IMR-90 (cell line): ENCODE measurements around the gene DGKB. TPM values are rescaled to one million over a fixed set of nuclear protein-coding genes. Genes with fewer than 3 reads are reported as not detected.

Experiments used
- ATAC-seq: fragments of 200-7000 bp; cut with Tn5 transposase; 2 replicates; pipeline ENCODE4 v1.9.1; 2020; ENCODE audit warnings: low read depth, mild to moderate bottlenecking, moderate library complexity
- BruUV-seq: library from RNA; stranded (reverse); fragments of 400-500 nt; replicated peaks from 2 replicates; lab custom pipeline; 2021; lab: Mats Ljungman, UMichigan
- CTCF ChIA-PET: fragments of 300-600 bp; formaldehyde crosslinking; extraction: SDS; loops from one replicate; lab custom pipeline; 2021; ENCODE audit warnings: antibody characterized with exemption; lab: Yijun Ruan, JAX
- POLR2A ChIA-PET: fragments of 300-600 bp; sonication (Branson Sonifier 250); formaldehyde crosslinking; loops from one replicate; lab custom pipeline; 2022; ENCODE audit warnings: antibody characterized with exemption; ENCODE audit not compliant: unreplicated experiment; lab: Charles Lee
- DNase-seq: peaks from one replicate; pipeline ENCODE4 v3.0.0; 2013
- H2AFZ ChIP-seq: replicated peaks from 2 replicates; pipeline ENCODE3; 2013; ENCODE audit warnings: low read length, mild to moderate bottlenecking; ENCODE audit not compliant: poor library complexity
- H2AK5ac ChIP-seq: 2 replicates; pipeline ENCODE4 v1.6.1; 2013; ENCODE audit warnings: low read depth, low read length, inconsistent platforms
- H2AK9ac ChIP-seq: replicated peaks from 2 replicates; pipeline ENCODE3; 2013; ENCODE audit warnings: mild to moderate bottlenecking, low read depth, low read length, moderate library complexity; ENCODE audit not compliant: poor library complexity
- H2BK120ac ChIP-seq: 2 replicates; pipeline ENCODE4 v1.6.1; 2013; ENCODE audit warnings: low read depth, low read length, inconsistent platforms
- H2BK15ac ChIP-seq: 3 replicates; pipeline ENCODE4 v1.6.1; 2013; ENCODE audit warnings: low read depth, low read length, inconsistent platforms
- H2BK20ac ChIP-seq: 2 replicates; pipeline ENCODE4 v1.6.1; 2013; ENCODE audit warnings: low read depth, mild to moderate bottlenecking, inconsistent platforms, low read length, moderate library complexity
- H2BK5ac ChIP-seq: 2 replicates; pipeline ENCODE4 v1.6.1; 2013; ENCODE audit warnings: mild to moderate bottlenecking, low read depth, low read length, inconsistent platforms; ENCODE audit not compliant: poor library complexity, severe bottlenecking
- H3K14ac ChIP-seq: replicated peaks from 2 replicates; pipeline ENCODE4 v1.6.1; 2013; ENCODE audit warnings: low read depth, low read length, inconsistent platforms
- H3K18ac ChIP-seq: 2 replicates; pipeline ENCODE4 v1.6.1; 2013; ENCODE audit warnings: low read depth, low read length, control low read depth
- H3K23ac ChIP-seq: 2 replicates; pipeline ENCODE4 v1.6.1; 2013; ENCODE audit warnings: low read depth, low read length, inconsistent platforms
- H3K27ac ChIP-seq: 2 replicates; pipeline ENCODE4 v1.5.1; 2013; ENCODE audit warnings: mild to moderate bottlenecking, control low read depth, low read length; ENCODE audit not compliant: insufficient read depth
- H3K27me3 ChIP-seq: 2 replicates; pipeline ENCODE4 v1.6.1; 2013; ENCODE audit warnings: low read length; ENCODE audit not compliant: control insufficient read depth, insufficient read depth
- H3K36me3 ChIP-seq: 2 replicates; pipeline ENCODE4 v1.6.1; 2013; ENCODE audit warnings: low read length, mixed read lengths; ENCODE audit not compliant: control insufficient read depth, insufficient read depth
- H3K4ac ChIP-seq: 2 replicates; pipeline ENCODE4 v1.6.1; 2013; ENCODE audit warnings: low read depth, low read length, inconsistent platforms
- H3K4me1 ChIP-seq: 2 replicates; pipeline ENCODE4 v1.6.1; 2013; ENCODE audit warnings: low read length, mixed read lengths; ENCODE audit not compliant: control insufficient read depth, insufficient read depth
- H3K4me2 ChIP-seq: 2 replicates; pipeline ENCODE4 v1.6.1; 2013; ENCODE audit warnings: low read depth, mild to moderate bottlenecking, control low read depth, low read length, moderate library complexity
- H3K4me3 ChIP-seq: 2 replicates; pipeline ENCODE4 v1.5.1; 2013; ENCODE audit warnings: low read depth, mild to moderate bottlenecking, control low read depth, low read length, moderate library complexity; ENCODE audit not compliant: insufficient read depth
- H3K56ac ChIP-seq: 2 replicates; pipeline ENCODE4 v1.6.1; 2013; ENCODE audit warnings: low read length, inconsistent platforms; ENCODE audit not compliant: insufficient read depth; ENCODE audit errors: extremely low read depth
- H3K79me1 ChIP-seq, 2 experiments: 2 replicates each; pipeline ENCODE4 v1.6.1; 2013; ENCODE audit warnings: low read length in 2 of 2, inconsistent platforms in 1 of 2, low read depth in 1 of 2
- H3K9ac ChIP-seq: 2 replicates; pipeline ENCODE4 v1.6.1; 2013; ENCODE audit warnings: low read depth, low read length, control low read depth
- H3K9me1 ChIP-seq: 2 replicates; pipeline ENCODE4 v1.6.1; 2013; ENCODE audit warnings: low read length, inconsistent platforms; ENCODE audit not compliant: insufficient read depth
- H3K9me3 ChIP-seq: 2 replicates; pipeline ENCODE4 v1.6.1; 2013; ENCODE audit warnings: low read length; ENCODE audit not compliant: control insufficient read depth, insufficient read depth
- H4K20me1 ChIP-seq: 2 replicates; pipeline ENCODE4 v1.6.1; 2013; ENCODE audit warnings: low read length, inconsistent platforms; ENCODE audit not compliant: insufficient read depth
- H4K5ac ChIP-seq: 2 replicates; pipeline ENCODE4 v1.6.1; 2013; ENCODE audit warnings: mild to moderate bottlenecking, low read depth, low read length, control low read depth
- H4K8ac ChIP-seq, 2 experiments: 2 replicates each; pipeline ENCODE4 v1.6.1; 2013; ENCODE audit warnings: low read depth in 2 of 2, low read length in 2 of 2, control low read depth in 1 of 2, inconsistent platforms in 1 of 2
- H4K91ac ChIP-seq: 2 replicates; pipeline ENCODE4 v1.6.1; 2013; ENCODE audit warnings: low read depth, low read length, inconsistent platforms; ENCODE audit not compliant: insufficient read depth
- BHLHE40 ChIP-seq: fragments of 150-350 bp; IDR thresholded peaks from 2 replicates; pipeline ENCODE4 v1.6.1; 2016; ENCODE audit warnings: mild to moderate bottlenecking, low read depth, low read length
- CEBPB ChIP-seq: IDR thresholded peaks from 2 replicates; pipeline ENCODE4 v1.6.1; 2012; ENCODE audit warnings: low read depth, low read length, improper control_type of control experiment
- CHD1 ChIP-seq: IDR thresholded peaks from 2 replicates; pipeline ENCODE4 v1.6.1; 2012; ENCODE audit warnings: low read depth, low read length, improper control_type of control experiment
- FOS ChIP-seq: fragments of 150-350 bp; IDR thresholded peaks from 2 replicates; pipeline ENCODE4 v1.6.1; 2016; ENCODE audit warnings: low read depth, low read length
- MAFK ChIP-seq: IDR thresholded peaks from 2 replicates; pipeline ENCODE4 v1.6.1; 2012; ENCODE audit warnings: low read depth, low read length, improper control_type of control experiment
- MAZ ChIP-seq: IDR thresholded peaks from 2 replicates; pipeline ENCODE4 v1.6.1; 2012; ENCODE audit warnings: low read depth, mild to moderate bottlenecking, low read length, improper control_type of control experiment, moderate library complexity, borderline replicate concordance
- MXI1 ChIP-seq: IDR thresholded peaks from 2 replicates; pipeline ENCODE4 v1.6.1; 2012; ENCODE audit warnings: low read depth, mild to moderate bottlenecking, low read length, moderate library complexity, borderline replicate concordance
- NFE2L2 ChIP-seq: fragments of 150-350 bp; IDR thresholded peaks from 2 replicates; pipeline ENCODE4 v1.6.1; 2016; ENCODE audit warnings: low read depth, mild to moderate bottlenecking, low read length
- POLR2A ChIP-seq: IDR thresholded peaks from 2 replicates; pipeline ENCODE4 v1.6.1; 2012; ENCODE audit warnings: mild to moderate bottlenecking, low read depth, low read length
- RAD21 ChIP-seq: IDR thresholded peaks from 2 replicates; pipeline ENCODE4 v1.6.1; 2012; ENCODE audit warnings: low read length, improper control_type of control experiment
- RCOR1 ChIP-seq: IDR thresholded peaks from 2 replicates; pipeline ENCODE4 v1.6.1; 2012; ENCODE audit warnings: mild to moderate bottlenecking, low read length, improper control_type of control experiment; ENCODE audit not compliant: insufficient replicate concordance
- RFX5 ChIP-seq: IDR thresholded peaks from 2 replicates; pipeline ENCODE4 v1.8.0; 2012; ENCODE audit warnings: low read depth, mild to moderate bottlenecking, low read length, moderate library complexity
- SMC3 ChIP-seq: fragments of 150-350 bp; IDR thresholded peaks from 2 replicates; pipeline ENCODE4 v1.6.1; 2016; ENCODE audit warnings: low read depth, mild to moderate bottlenecking, antibody characterized with exemption, low read length, moderate library complexity
- WGBS, 2 experiments: methylation state at CpG; one replicate each; pipeline versions ENCODE4 v1.1.5 to v1.1.7; 2013; ENCODE audit warnings: missing lambda C conversion rate in 2 of 2; ENCODE audit not compliant: insufficient read length in 1 of 2; ENCODE audit errors: extremely low coverage in 2 of 2; 5-methylcytosine and 5-hydroxymethylcytosine counted together
- dilution Hi-C: fragments of 300-500 bp; cut with HindIII; formaldehyde crosslinking; loops from one replicate; pipeline ENCODE4 v1.14.3; 2018; ENCODE audit warnings: low sequenced_read_pairs; ENCODE audit not compliant: unreplicated experiment
- in situ Hi-C: fragments of 300-500 bp; cut with MboI; formaldehyde crosslinking; loops from 3 replicates; pipeline ENCODE4 v1.14.3; 2019; ENCODE audit warnings: low sequenced_read_pairs, inconsistent platforms, mixed read lengths
- intact Hi-C: fragments of 100-400 bp; cut with micrococcal nuclease; formaldehyde crosslinking; loops from 2 replicates; pipeline ENCODE4 v1.10.0; 2022
- polyA plus RNA-seq, 3 experiments: library from polyadenylated mRNA; depleted of rRNA; stranded (reverse); fragments of >200 nt; gene quantifications; 2 replicates each; pipeline ENCODE4 v1.2.3, GENCODE V29; 2012; ENCODE audit warnings: low replicate concordance in 1 of 3
- total RNA-seq: library from RNA; depleted of rRNA; stranded (reverse); fragments of >200 nt; gene quantifications from 2 replicates; pipeline ENCODE4 v1.2.3, GENCODE V29; 2012
- TF ChIP-seq, protein P1 (sequence below): fragments of 150-350 bp; IDR thresholded peaks from 2 replicates; pipeline ENCODE4 v1.6.1; 2017; ENCODE audit warnings: mild to moderate bottlenecking, antibody characterized with exemption, low read length, low read depth
- TF ChIP-seq, protein P2 (sequence below): fragments of 150-350 bp; IDR thresholded peaks from 2 replicates; pipeline ENCODE4 v1.6.1; 2016; ENCODE audit warnings: low read depth, mild to moderate bottlenecking, low read length, moderate library complexity, borderline replicate concordance
- TF ChIP-seq, protein P3 (sequence below): conservative IDR thresholded peaks from 2 replicates; pipeline ENCODE4 v1.5.1; 2012; ENCODE audit warnings: mild to moderate bottlenecking, low read depth, low read length, improper control_type of control experiment

Gene DGKB
- total and polyA plus RNA-seq, 2 of the 4 experiments (the other 2 are of a cell fraction): not detected

DNA sequence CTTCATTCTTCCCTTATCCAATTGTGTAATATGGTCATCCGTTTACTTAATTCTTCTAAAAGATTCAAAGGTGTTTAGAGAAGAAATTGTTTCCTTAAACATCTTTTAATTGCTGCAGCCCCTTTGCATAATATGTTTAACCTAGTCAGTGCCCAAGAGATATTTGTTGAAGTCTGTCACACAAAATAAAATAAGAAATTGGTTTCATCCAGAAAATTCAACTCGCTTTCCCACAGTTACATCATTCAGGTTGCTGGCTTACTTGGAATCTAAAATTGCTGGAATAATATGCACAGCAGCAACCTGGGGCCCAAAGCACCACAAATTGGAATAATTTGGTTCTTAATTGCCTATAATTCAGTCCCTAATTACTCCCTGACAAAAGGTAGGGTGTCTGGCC lies 758.0 kb downstream of the DGKB start:
- Histone ChIP-seq H3K9ac (no peak overlapping the region), H3K18ac (no peak overlapping the region), H4K20me1 (no peaks in the 10 kb centered on the region), H3K4me3 (no peak overlapping the region), H3K27ac (no peak overlapping the region), H2BK5ac (no peak overlapping the region), H3K56ac (no peak overlapping the region), H2BK20ac (no peak overlapping the region), H2BK120ac (no peak overlapping the region), H4K8ac (no peak overlapping the region), H3K4me1 (no peaks in the 10 kb centered on the region), H3K14ac (no peak overlapping the region), H3K27me3 (no peaks in the 10 kb centered on the region), H2BK15ac (no peak overlapping the region), H3K23ac (no peak overlapping the region), H2AFZ (no peak overlapping the region), H3K4ac (no peak overlapping the region), H3K79me1 (no peaks in the 10 kb centered on the region), H3K4me2 (no peak overlapping the region), H4K5ac (no peak overlapping the region), H3K36me3 (no peaks in the 10 kb centered on the region), H2AK5ac (no peak overlapping the region), H2AK9ac (no peak overlapping the region), H3K9me1 (no peaks in the 10 kb centered on the region), H4K91ac (no peak overlapping the region), H3K9me3 (no peaks in the 10 kb centered on the region)
- in situ Hi-C loops (no loop called here), intact Hi-C loops (no loop called here), dilution Hi-C loops (no loop called here)
- ChIA-PET CTCF (no interaction called here), POLR2A (no interaction called here)
- no CpG with 5 or more reads among the region's 2 CpGs for WGBS, 2 experiments
- DNase-seq (no peak), ATAC-seq (no peak)
- no TSS peak for BruUV-seq
- no peak for TF ChIP-seq NFE2L2
- TF ChIP-seq RFX5: no peak
- no peak for TF ChIP-seq RCOR1
- no peak for TF ChIP-seq MXI1
- TF ChIP-seq FOS: no peak
- no peak for TF ChIP-seq MAZ
- TF ChIP-seq BHLHE40: no peak
- no peak for TF ChIP-seq MAFK
- TF ChIP-seq SMC3: no peak
- no peak for TF ChIP-seq RAD21
- TF ChIP-seq CEBPB: no peak
- TF ChIP-seq, protein P1, sequence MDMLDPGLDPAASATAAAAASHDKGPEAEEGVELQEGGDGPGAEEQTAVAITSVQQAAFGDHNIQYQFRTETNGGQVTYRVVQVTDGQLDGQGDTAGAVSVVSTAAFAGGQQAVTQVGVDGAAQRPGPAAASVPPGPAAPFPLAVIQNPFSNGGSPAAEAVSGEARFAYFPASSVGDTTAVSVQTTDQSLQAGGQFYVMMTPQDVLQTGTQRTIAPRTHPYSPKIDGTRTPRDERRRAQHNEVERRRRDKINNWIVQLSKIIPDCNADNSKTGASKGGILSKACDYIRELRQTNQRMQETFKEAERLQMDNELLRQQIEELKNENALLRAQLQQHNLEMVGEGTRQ: no peak
- TF ChIP-seq CHD1: no peak
- no peak for TF ChIP-seq POLR2A
- TF ChIP-seq, protein P2, sequence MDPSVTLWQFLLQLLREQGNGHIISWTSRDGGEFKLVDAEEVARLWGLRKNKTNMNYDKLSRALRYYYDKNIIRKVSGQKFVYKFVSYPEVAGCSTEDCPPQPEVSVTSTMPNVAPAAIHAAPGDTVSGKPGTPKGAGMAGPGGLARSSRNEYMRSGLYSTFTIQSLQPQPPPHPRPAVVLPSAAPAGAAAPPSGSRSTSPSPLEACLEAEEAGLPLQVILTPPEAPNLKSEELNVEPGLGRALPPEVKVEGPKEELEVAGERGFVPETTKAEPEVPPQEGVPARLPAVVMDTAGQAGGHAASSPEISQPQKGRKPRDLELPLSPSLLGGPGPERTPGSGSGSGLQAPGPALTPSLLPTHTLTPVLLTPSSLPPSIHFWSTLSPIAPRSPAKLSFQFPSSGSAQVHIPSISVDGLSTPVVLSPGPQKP: no peak
- TF ChIP-seq, protein P3, sequence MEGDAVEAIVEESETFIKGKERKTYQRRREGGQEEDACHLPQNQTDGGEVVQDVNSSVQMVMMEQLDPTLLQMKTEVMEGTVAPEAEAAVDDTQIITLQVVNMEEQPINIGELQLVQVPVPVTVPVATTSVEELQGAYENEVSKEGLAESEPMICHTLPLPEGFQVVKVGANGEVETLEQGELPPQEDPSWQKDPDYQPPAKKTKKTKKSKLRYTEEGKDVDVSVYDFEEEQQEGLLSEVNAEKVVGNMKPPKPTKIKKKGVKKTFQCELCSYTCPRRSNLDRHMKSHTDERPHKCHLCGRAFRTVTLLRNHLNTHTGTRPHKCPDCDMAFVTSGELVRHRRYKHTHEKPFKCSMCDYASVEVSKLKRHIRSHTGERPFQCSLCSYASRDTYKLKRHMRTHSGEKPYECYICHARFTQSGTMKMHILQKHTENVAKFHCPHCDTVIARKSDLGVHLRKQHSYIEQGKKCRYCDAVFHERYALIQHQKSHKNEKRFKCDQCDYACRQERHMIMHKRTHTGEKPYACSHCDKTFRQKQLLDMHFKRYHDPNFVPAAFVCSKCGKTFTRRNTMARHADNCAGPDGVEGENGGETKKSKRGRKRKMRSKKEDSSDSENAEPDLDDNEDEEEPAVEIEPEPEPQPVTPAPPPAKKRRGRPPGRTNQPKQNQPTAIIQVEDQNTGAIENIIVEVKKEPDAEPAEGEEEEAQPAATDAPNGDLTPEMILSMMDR: no peak
